Loucy (cell line): ENCODE measurements around the gene DDX23.
"Not testable (repeated sequence)": the region's sequence is repeated elsewhere in the genome, so short reads cannot be mapped to it uniquely, and the experiment has no call there.

ENCODE experiments used
- H2AFZ ChIP-seq: fragments of 200-600 bp; sonication (generic); 2 replicates; pipeline ENCODE4 v1.6.0; 2016; ENCODE audit warnings: antibody characterized with exemption, mild to moderate bottlenecking, low read length, moderate library complexity
- H3F3A ChIP-seq: fragments of 200-600 bp; 2 replicates; pipeline ENCODE4 v1.6.0; 2016; ENCODE audit warnings: antibody characterized with exemption, low read depth, mild to moderate bottlenecking
- H3K27me3 ChIP-seq: fragments of 200-600 bp; sonication (generic); 2 replicates; pipeline ENCODE4 v1.6.1; 2014; ENCODE audit warnings: low read length, mild to moderate bottlenecking; ENCODE audit not compliant: insufficient read depth, poor library complexity, severe bottlenecking
- H3K36me3 ChIP-seq: fragments of 200-600 bp; sonication (generic); 2 replicates; pipeline ENCODE4 v1.6.1; 2016; ENCODE audit warnings: low read length; ENCODE audit not compliant: insufficient read depth
- H3K4me1 ChIP-seq: fragments of 200-600 bp; sonication (generic); 2 replicates; pipeline ENCODE4 v1.5.1; 2014; ENCODE audit warnings: low read length, mild to moderate bottlenecking; ENCODE audit not compliant: insufficient read depth, poor library complexity, severe bottlenecking
- H3K4me2 ChIP-seq: fragments of 200-600 bp; sonication (generic); 2 replicates; pipeline ENCODE4 v1.6.0; 2014; ENCODE audit warnings: antibody characterized with exemption, low read length, low read depth, mild to moderate bottlenecking; ENCODE audit not compliant: poor library complexity, severe bottlenecking
- H3K4me3 ChIP-seq: fragments of 200-600 bp; sonication (generic); 2 replicates; pipeline ENCODE4 v1.5.1; 2014; ENCODE audit warnings: low read length, mild to moderate bottlenecking, mixed read lengths; ENCODE audit not compliant: poor library complexity, severe bottlenecking
- H3K79me2 ChIP-seq: fragments of 200-600 bp; sonication (generic); 2 replicates; pipeline ENCODE4 v1.6.1; 2014; ENCODE audit warnings: low read length; ENCODE audit not compliant: insufficient read depth
- H3K9ac ChIP-seq: fragments of 200-600 bp; sonication (generic); 2 replicates; pipeline ENCODE4 v1.6.0; 2014; ENCODE audit warnings: mild to moderate bottlenecking, low read depth, low read length, moderate library complexity; ENCODE audit not compliant: poor library complexity, severe bottlenecking
- H3K9me2 ChIP-seq: fragments of 200-600 bp; sonication (generic); replicated peaks from 2 replicates; pipeline ENCODE4 v1.6.1; 2016; ENCODE audit warnings: low read depth, low read length, mixed read lengths
- H3K9me3 ChIP-seq: fragments of 200-600 bp; sonication (generic); 2 replicates; pipeline ENCODE4 v1.6.1; 2014; ENCODE audit warnings: mild to moderate bottlenecking, antibody characterized with exemption, low read length, low read depth; ENCODE audit not compliant: insufficient read depth
- H4K20me1 ChIP-seq: fragments of 200-600 bp; sonication (generic); 2 replicates; pipeline ENCODE4 v1.6.0; 2014; ENCODE audit warnings: antibody characterized with exemption, low read length, mild to moderate bottlenecking; ENCODE audit not compliant: insufficient read depth, poor library complexity, severe bottlenecking
- CTCF ChIP-seq: fragments of 200-600 bp; sonication (generic); conservative IDR thresholded peaks from 2 replicates; pipeline ENCODE4 v1.5.1; 2014; ENCODE audit warnings: mild to moderate bottlenecking, antibody characterized with exemption, low read length
- EZH2phosphoT487 ChIP-seq: fragments of 200-600 bp; IDR thresholded peaks from 2 replicates; pipeline ENCODE4 v1.6.1; 2018; ENCODE audit warnings: antibody characterized with exemption, mild to moderate bottlenecking, moderate library complexity, borderline replicate concordance

DDX23 gene

DNA sequence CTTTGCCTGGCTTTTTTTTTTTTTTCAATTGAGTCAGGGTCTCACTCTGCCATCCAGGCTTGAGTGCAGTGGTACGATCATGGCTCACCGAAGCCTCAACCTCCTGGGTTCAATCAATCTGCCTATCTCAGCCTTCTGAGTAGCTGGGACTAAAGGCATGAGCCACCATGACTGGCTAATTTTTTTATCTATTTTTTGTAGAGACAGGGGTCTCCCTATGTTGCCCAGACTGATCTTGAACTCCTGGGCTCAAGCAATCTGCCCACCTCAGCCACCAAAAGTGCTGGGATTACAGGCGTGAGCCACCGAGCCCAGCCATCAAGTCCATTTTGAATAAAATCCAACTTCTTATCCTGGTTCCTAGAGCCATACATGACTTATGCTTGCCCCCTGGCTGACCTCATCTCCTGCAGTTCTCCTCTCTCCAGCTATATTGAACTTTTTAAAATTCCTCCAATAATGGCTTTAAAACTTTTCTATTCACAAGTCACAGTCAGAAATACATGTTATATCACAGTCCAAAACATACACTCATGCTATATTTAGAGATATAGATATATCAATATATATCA lies 24.1 kb upstream of the DDX23 start:
- TF ChIP-seq CTCF (no peak), EZH2phosphoT487 (no peak)

GRCh38 chr12:48873534-48873933 lies 21.6 kb upstream of the DDX23 start:
- not testable (repeated sequence) for H4K20me1 ChIP-seq, H3K27me3 ChIP-seq, H2AFZ ChIP-seq, H3K4me2 ChIP-seq, H3K4me3 ChIP-seq, H3K9me3 ChIP-seq, H3K9ac ChIP-seq, H3K9me2 ChIP-seq, H3K79me2 ChIP-seq, H3K4me1 ChIP-seq, H3F3A ChIP-seq, H3K36me3 ChIP-seq

More for the DNA sequence above, 24.1 kb upstream of the DDX23 start:
- no peak overlapping the region for H3K4me3 ChIP-seq
- H3K4me2 ChIP-seq, result no peak overlapping the region
- no peaks in the 10 kb centered on the region for H4K20me1 ChIP-seq
- H3K79me2 ChIP-seq, result no peaks in the 10 kb centered on the region
- no peak overlapping the region for H2AFZ ChIP-seq
- H3K9me2 ChIP-seq, result no peaks in the 10 kb centered on the region
- H3K27me3 ChIP-seq, result no peaks in the 10 kb centered on the region
- H3K9ac ChIP-seq, result no peak overlapping the region
- H3F3A ChIP-seq, result no peaks in the 10 kb centered on the region
- no peaks in the 10 kb centered on the region for H3K4me1 ChIP-seq
- H3K9me3 ChIP-seq, result no peaks in the 10 kb centered on the region
- H3K36me3 ChIP-seq, result no peaks in the 10 kb centered on the region

- Histone ChIP-seq H3K9me3 (no peaks in the 10 kb centered on the region), H4K20me1 (no peaks in the 10 kb centered on the region)
- TF ChIP-seq EZH2phosphoT487 (no peak), CTCF (no peak)
Measured at GRCh38 chr12:48873096-48873495, 21.1 kb upstream of the DDX23 start.

GRCh38 chr12:48869191-48869590 lies 17.2 kb upstream of the DDX23 start:
- Histone ChIP-seq H3K4me2 (no peak overlapping the region), H3K36me3 (no peaks in the 10 kb centered on the region), H4K20me1 (no peaks in the 10 kb centered on the region), H3F3A (no peaks in the 10 kb centered on the region), H3K27me3 (no peaks in the 10 kb centered on the region), H3K9me3 (no peaks in the 10 kb centered on the region), H3K9me2 (no peaks in the 10 kb centered on the region), H3K4me1 (peaks cover 11% of the 10 kb centered on the region), H3K9ac (no peak overlapping the region), H3K79me2 (no peaks in the 10 kb centered on the region), H3K4me3 (no peak overlapping the region), H2AFZ (no peak overlapping the region)
- no peak for TF ChIP-seq CTCF
- no peak for TF ChIP-seq EZH2phosphoT487

More at GRCh38 chr12:48873096-48873495, 21.1 kb upstream of the DDX23 start:
- H3K27me3 ChIP-seq, result no peaks in the 10 kb centered on the region
- H3K79me2 ChIP-seq, result no peaks in the 10 kb centered on the region
- H3K9me2 ChIP-seq, result no peaks in the 10 kb centered on the region
- H3K4me1 ChIP-seq, result no peaks in the 10 kb centered on the region
- no peak overlapping the region for H3K4me2 ChIP-seq
- H3K4me3 ChIP-seq, result no peak overlapping the region
- no peak overlapping the region for H2AFZ ChIP-seq
- H3K9ac ChIP-seq, result no peak overlapping the region
- no peaks in the 10 kb centered on the region for H3F3A ChIP-seq
- H3K36me3 ChIP-seq, result no peaks in the 10 kb centered on the region
